ENCODE data around the gene OR5AP2. TPM values are rescaled to one million over a fixed set of nuclear protein-coding genes. Genes with fewer than 3 reads are reported as not detected.

Gene OR5AP2
- total RNA-seq, 1 experiment from 2014 or later = not detected

Other genes with a start within 250 kb of the OR5AP2 start
- gene OR5AL1, start 229.7 kb downstream of the OR5AP2 start, total RNA-seq (2014; rRNA removed; shearing (Covaris generic)) = not detected in 2 replicates
- gene OR5M3, start 169.1 kb downstream of the OR5AP2 start, total RNA-seq (2014; rRNA removed; shearing (Covaris generic)) = not detected in 2 replicates
- gene OR5M8, start 151.1 kb downstream of the OR5AP2 start, total RNA-seq (2014; rRNA removed; shearing (Covaris generic)) = not detected in 2 replicates
- gene OR5M11, start 99.2 kb downstream of the OR5AP2 start, total RNA-seq (2014; rRNA removed; shearing (Covaris generic)) = not detected in 2 replicates
- gene OR5M10, start 64.7 kb downstream of the OR5AP2 start, total RNA-seq (2014; rRNA removed; shearing (Covaris generic)) = not detected in 2 replicates
- gene OR5M1, start 27.6 kb downstream of the OR5AP2 start, total RNA-seq (2014; rRNA removed; shearing (Covaris generic)) = not detected in 2 replicates
- not detected in 2 replicates for gene OR5AR1, start 21.2 kb upstream of the OR5AP2 start, total RNA-seq (2014; rRNA removed; shearing (Covaris generic))
- gene OR9G1, start 56.7 kb upstream of the OR5AP2 start, total RNA-seq (2014; rRNA removed; shearing (Covaris generic)) = not detected in 2 replicates
- not detected in 2 replicates for gene OR9G4, start 106.3 kb upstream of the OR5AP2 start, total RNA-seq (2014; rRNA removed; shearing (Covaris generic))

Measured in SJCRH30 (cell line).